Activated CD4-positive, CD25-positive, alpha-beta regulatory T cell (primary cell): ENCODE results near the gene THEM5.
"Not testable (repeated sequence)": the region's sequence is repeated elsewhere in the genome, so short reads cannot be mapped to it uniquely, and the experiment has no call there.

Source experiments
- DNase-seq, 4 experiments: peaks; one replicate each; lab custom pipeline; 2025; lab: John Stamatoyannopoulos, UW

Gene THEM5

GRCh38 chr1:151867765-151868411 is 14.4 kb upstream of the THEM5 start:
- DNase-seq = no peak

GRCh38 chr1:151867321-151867720 is 13.8 kb upstream of the THEM5 start:
- DNase-seq = no peak

GRCh38 chr1:151864411-151864810 is 10.9 kb upstream of the THEM5 start:
- no peak for DNase-seq

- no peak for DNase-seq
These were observed 9.1 kb upstream of the THEM5 start for GRCh38 chr1:151862604-151863003.

- no peak for DNase-seq
These were observed 7.1 kb upstream of the THEM5 start for GRCh38 chr1:151860504-151861187.

GRCh38 chr1:151859891-151860293 is 6.4 kb upstream of the THEM5 start:
- no peak for DNase-seq

GRCh38 chr1:151858886-151859665 is 5.6 kb upstream of the THEM5 start:
- DNase-seq = no peak

GRCh38 chr1:151858030-151858746 is 4.7 kb upstream of the THEM5 start:
- DNase-seq = no peak

- DNase-seq = no peak
These were observed 2.4 kb upstream of the THEM5 start for GRCh38 chr1:151855933-151856332.

GRCh38 chr1:151855516-151855915 is 2.0 kb upstream of the THEM5 start:
- not testable (repeated sequence) for DNase-seq

GRCh38 chr1:151854658-151855057 is 1.1 kb upstream of the THEM5 start:
- DNase-seq = no peak

GRCh38 chr1:151852733-151853132 is 779 bp downstream of the THEM5 start:
- DNase-seq = no peak

- DNase-seq = no peak
These were observed 1.6 kb downstream of the THEM5 start for GRCh38 chr1:151851886-151852285.

GRCh38 chr1:151849871-151850270 is 3.6 kb downstream of the THEM5 start:
- DNase-seq = no peak

GRCh38 chr1:151849126-151849525 is 4.4 kb downstream of the THEM5 start:
- DNase-seq = no peak

GRCh38 chr1:151847867-151848596 is 5.5 kb downstream of the THEM5 start:
- DNase-seq = no peak

- no peak for DNase-seq
These were observed 6.8 kb downstream of the THEM5 start for GRCh38 chr1:151846686-151847237.

GRCh38 chr1:151846062-151846568 is 7.4 kb downstream of the THEM5 start:
- no peak for DNase-seq

- DNase-seq = no peak
These were observed 10.1 kb downstream of the THEM5 start for GRCh38 chr1:151843398-151843797.

GRCh38 chr1:151841141-151841540 is 12.4 kb downstream of the THEM5 start:
- no peak for DNase-seq

- DNase-seq = no peak
These were observed 13.1 kb downstream of the THEM5 start for GRCh38 chr1:151840421-151840820.
